OCI-LY7 (cell line): ENCODE results near the gene COPS8. TPM values are rescaled to one million over a fixed set of nuclear protein-coding genes. Genes with fewer than 3 reads are reported as not detected.

Experiments used
- BruUV-seq: library from RNA; stranded (reverse); fragments of 400-500 nt; replicated peaks from 2 replicates; lab custom pipeline; 2021; lab: Mats Ljungman, UMichigan
- CTCF ChIA-PET: fragments of 300-600 bp; sonication (Branson Sonifier 250); formaldehyde crosslinking; loops from one replicate; lab custom pipeline; 2022; ENCODE audit warnings: antibody characterized with exemption; ENCODE audit not compliant: unreplicated experiment; lab: Charles Lee
- POLR2A ChIA-PET: fragments of 300-600 bp; sonication (Branson Sonifier 250); formaldehyde crosslinking; loops from one replicate; lab custom pipeline; 2022; ENCODE audit warnings: antibody characterized with exemption; lab: Charles Lee
- DNase-seq: peaks from one replicate; pipeline ENCODE4 v3.0.0-alpha.2; 2015; ENCODE audit warnings: low spot score
- H2AFZ ChIP-seq: fragments of 200-600 bp; sonication (generic), shearing (Covaris generic); 2 replicates; pipeline ENCODE4 v1.6.1; 2014; ENCODE audit warnings: mild to moderate bottlenecking, antibody characterized with exemption, low read length, moderate library complexity
- H3K27ac ChIP-seq: fragments of 200-600 bp; sonication (generic); 2 replicates; pipeline ENCODE4 v1.5.1; 2014; ENCODE audit warnings: mixed run types, low read depth, mild to moderate bottlenecking, moderate library complexity, low read length, inconsistent platforms; ENCODE audit not compliant: poor library complexity, severe bottlenecking
- H3K36me3 ChIP-seq: fragments of 200-600 bp; sonication (generic); 2 replicates; pipeline ENCODE4 v1.6.1; 2014; ENCODE audit warnings: mild to moderate bottlenecking, antibody characterized with exemption, low read length, moderate library complexity, mixed read lengths; ENCODE audit not compliant: insufficient read depth
- H3K4me1 ChIP-seq: fragments of 200-600 bp; sonication (generic); 2 replicates; pipeline ENCODE4 v1.5.1; 2014; ENCODE audit warnings: mild to moderate bottlenecking, low read length; ENCODE audit not compliant: insufficient read depth, poor library complexity, severe bottlenecking
- H3K4me2 ChIP-seq: fragments of 200-600 bp; sonication (generic); 2 replicates; pipeline ENCODE4 v1.6.1; 2014; ENCODE audit warnings: mild to moderate bottlenecking, low read length
- H3K4me3 ChIP-seq: fragments of 200-600 bp; sonication (generic); 2 replicates; pipeline ENCODE4 v1.5.1; 2014; ENCODE audit warnings: mild to moderate bottlenecking, low read depth, low read length; ENCODE audit not compliant: poor library complexity, severe bottlenecking
- H3K79me2 ChIP-seq: fragments of 200-600 bp; sonication (generic); 2 replicates; pipeline ENCODE4 v1.6.1; 2016; ENCODE audit warnings: low read depth, mild to moderate bottlenecking, low read length, moderate library complexity, mixed read lengths; ENCODE audit not compliant: insufficient read depth
- H3K9me2 ChIP-seq: fragments of 200-600 bp; sonication (generic); 2 replicates; pipeline ENCODE4 v1.6.1; 2016; ENCODE audit warnings: mild to moderate bottlenecking, low read length, mixed read lengths; ENCODE audit not compliant: insufficient read depth
- H3K9me3 ChIP-seq: fragments of 200-600 bp; sonication (generic); 2 replicates; pipeline ENCODE4 v1.6.1; 2014; ENCODE audit warnings: mild to moderate bottlenecking, mixed run types, low read length, mixed read lengths
- H4K20me1 ChIP-seq: fragments of 200-600 bp; sonication (generic); 2 replicates; pipeline ENCODE4 v1.6.1; 2014; ENCODE audit warnings: mild to moderate bottlenecking, antibody characterized with exemption, low read length, moderate library complexity, mixed read lengths; ENCODE audit not compliant: insufficient read depth
- EZH2phosphoT487 ChIP-seq: fragments of 200-600 bp; sonication (generic); IDR thresholded peaks from 2 replicates; pipeline ENCODE4 v1.6.1; 2018; ENCODE audit warnings: low read depth, borderline replicate concordance, mild to moderate bottlenecking, mixed run types, antibody characterized with exemption, low read length, moderate library complexity, mixed read lengths
- intact Hi-C: fragments of 100-400 bp; cut with micrococcal nuclease; formaldehyde crosslinking; loops from one replicate; pipeline ENCODE4 v1.10.0; 2022; ENCODE audit not compliant: unreplicated experiment
- total RNA-seq, 2 experiments: library from RNA; depleted of rRNA in 1 of 2; stranded (reverse); fragments of >200 nt in 1 of 2; shearing (Covaris generic) in 1 of 2; gene quantifications; 2 replicates each; pipeline ENCODE4 v1.2.3, GENCODE V29; 2014 to 2022
- TF ChIP-seq, protein P1 (sequence below): fragments of 200-600 bp; sonication (generic); conservative IDR thresholded peaks from 2 replicates; pipeline ENCODE4 v1.5.1; 2014; ENCODE audit warnings: mild to moderate bottlenecking, antibody characterized with exemption, low read length, moderate library complexity, mixed read lengths

Gene COPS8
- total RNA-seq, 2 experiments from 2014 or later: 58.8 to 117 TPM

DNA sequence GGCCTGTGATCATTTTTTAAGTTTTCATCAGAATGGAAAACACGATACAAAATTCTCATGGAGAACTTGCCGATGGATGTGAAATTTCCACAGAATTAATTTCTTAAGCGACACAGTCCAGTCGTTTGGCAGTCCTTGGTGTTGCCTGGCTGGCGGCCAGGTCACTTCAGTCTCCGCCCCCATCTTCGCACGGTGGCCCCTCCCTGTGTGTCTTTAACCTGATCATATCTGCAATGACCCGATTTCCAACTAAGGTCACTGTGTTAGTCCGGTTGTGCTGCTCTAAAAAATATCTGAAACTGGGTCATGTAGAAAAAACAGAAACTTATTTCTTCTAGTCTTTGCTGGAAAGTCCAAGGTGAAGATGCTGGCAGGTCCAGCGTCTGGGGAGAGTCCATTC, 44.5 kb upstream of the COPS8 start:
- intact Hi-C loops: no loop called here
- Histone ChIP-seq H3K9me3 (no peaks in the 10 kb centered on the region), H3K4me2 (no peak overlapping the region), H3K4me3 (no peak overlapping the region), H3K4me1 (no peaks in the 10 kb centered on the region), H3K36me3 (no peaks in the 10 kb centered on the region), H2AFZ (no peak overlapping the region), H3K79me2 (no peaks in the 10 kb centered on the region), H3K27ac (no peak overlapping the region), H3K9me2 (no peaks in the 10 kb centered on the region), H4K20me1 (no peaks in the 10 kb centered on the region)
- BruUV-seq: no TSS peak
- DNase-seq: no peak
- TF ChIP-seq EZH2phosphoT487: no peak
- TF ChIP-seq, protein P1, sequence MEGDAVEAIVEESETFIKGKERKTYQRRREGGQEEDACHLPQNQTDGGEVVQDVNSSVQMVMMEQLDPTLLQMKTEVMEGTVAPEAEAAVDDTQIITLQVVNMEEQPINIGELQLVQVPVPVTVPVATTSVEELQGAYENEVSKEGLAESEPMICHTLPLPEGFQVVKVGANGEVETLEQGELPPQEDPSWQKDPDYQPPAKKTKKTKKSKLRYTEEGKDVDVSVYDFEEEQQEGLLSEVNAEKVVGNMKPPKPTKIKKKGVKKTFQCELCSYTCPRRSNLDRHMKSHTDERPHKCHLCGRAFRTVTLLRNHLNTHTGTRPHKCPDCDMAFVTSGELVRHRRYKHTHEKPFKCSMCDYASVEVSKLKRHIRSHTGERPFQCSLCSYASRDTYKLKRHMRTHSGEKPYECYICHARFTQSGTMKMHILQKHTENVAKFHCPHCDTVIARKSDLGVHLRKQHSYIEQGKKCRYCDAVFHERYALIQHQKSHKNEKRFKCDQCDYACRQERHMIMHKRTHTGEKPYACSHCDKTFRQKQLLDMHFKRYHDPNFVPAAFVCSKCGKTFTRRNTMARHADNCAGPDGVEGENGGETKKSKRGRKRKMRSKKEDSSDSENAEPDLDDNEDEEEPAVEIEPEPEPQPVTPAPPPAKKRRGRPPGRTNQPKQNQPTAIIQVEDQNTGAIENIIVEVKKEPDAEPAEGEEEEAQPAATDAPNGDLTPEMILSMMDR: no peak
- CTCF ChIA-PET: no interaction called here
- POLR2A ChIA-PET: no interaction called here

DNA sequence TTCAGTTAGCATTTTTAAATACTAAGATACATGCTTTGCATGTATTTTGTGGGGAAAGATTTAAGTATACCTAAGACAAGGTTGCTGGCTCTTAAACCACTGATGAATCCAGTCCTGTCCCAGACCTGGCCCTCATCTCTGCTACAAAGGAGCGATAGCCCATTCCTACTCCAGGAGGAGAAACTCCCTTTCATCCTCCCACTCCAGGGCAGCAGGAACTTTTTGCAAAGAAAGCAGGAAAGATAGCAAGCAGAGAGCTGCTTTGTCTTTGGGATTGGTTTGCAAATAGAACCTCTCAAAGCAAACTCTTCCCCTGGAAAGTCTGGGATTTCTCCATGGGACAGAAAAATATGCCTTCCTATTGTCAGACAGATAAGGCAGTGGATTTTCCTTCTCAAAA, 43.6 kb upstream of the COPS8 start:
- intact Hi-C loops: no loop called here
- Histone ChIP-seq H2AFZ (no peak overlapping the region), H3K4me2 (no peak overlapping the region), H4K20me1 (no peaks in the 10 kb centered on the region), H3K4me1 (no peaks in the 10 kb centered on the region), H3K4me3 (no peak overlapping the region), H3K36me3 (no peaks in the 10 kb centered on the region), H3K9me3 (no peaks in the 10 kb centered on the region), H3K27ac (no peak overlapping the region), H3K9me2 (no peaks in the 10 kb centered on the region), H3K79me2 (no peaks in the 10 kb centered on the region)
- DNase-seq: no peak
- ChIA-PET CTCF (no interaction called here), POLR2A (no interaction called here)
- BruUV-seq: no TSS peak
- no peak for TF ChIP-seq EZH2phosphoT487
- TF ChIP-seq, protein P1: no peak

DNA sequence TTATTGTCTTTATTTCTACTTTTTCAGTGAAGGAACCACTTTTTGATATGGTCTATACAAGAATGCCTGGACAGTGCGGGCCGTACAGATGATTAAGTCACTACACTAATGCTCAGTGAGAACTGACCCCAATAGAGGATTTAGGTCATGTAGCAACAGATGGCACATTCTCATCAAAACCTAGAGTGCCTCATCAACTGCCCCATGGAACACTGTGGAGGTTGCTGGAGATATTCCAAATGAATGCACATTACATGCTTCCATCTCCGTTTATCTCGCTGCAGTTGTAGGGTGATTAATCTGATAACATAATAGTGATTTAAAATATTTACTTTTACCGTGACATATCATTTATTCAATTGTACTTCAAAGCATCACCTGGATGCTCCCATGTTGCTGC, 41.8 kb upstream of the COPS8 start:
- H3K36me3 ChIP-seq: no peaks in the 10 kb centered on the region
- H3K4me1 ChIP-seq: no peaks in the 10 kb centered on the region
- H2AFZ ChIP-seq: no peak overlapping the region
- no TSS peak for BruUV-seq
- TF ChIP-seq, protein P1: no peak
- TF ChIP-seq EZH2phosphoT487: no peak
- no peak overlapping the region for H3K4me2 ChIP-seq
- H3K79me2 ChIP-seq: no peaks in the 10 kb centered on the region
- intact Hi-C loops: no loop called here
- ChIA-PET POLR2A (no interaction called here), CTCF (no interaction called here)
- peaks cover 10% of the 10 kb centered on the region for H3K9me3 ChIP-seq
- no peaks in the 10 kb centered on the region for H4K20me1 ChIP-seq
- no peak for DNase-seq
- H3K4me3 ChIP-seq: no peak overlapping the region
- no peaks in the 10 kb centered on the region for H3K9me2 ChIP-seq
- no peak overlapping the region for H3K27ac ChIP-seq
